Loucy (cell line): ENCODE results near the gene IFT81.

Source experiments
- CTCF ChIP-seq: fragments of 200-600 bp; sonication (generic); conservative IDR thresholded peaks from 2 replicates; pipeline ENCODE4 v1.5.1; 2014; ENCODE audit warnings: mild to moderate bottlenecking, antibody characterized with exemption, low read length
- EZH2phosphoT487 ChIP-seq: fragments of 200-600 bp; IDR thresholded peaks from 2 replicates; pipeline ENCODE4 v1.6.1; 2018; ENCODE audit warnings: antibody characterized with exemption, mild to moderate bottlenecking, moderate library complexity, borderline replicate concordance

GRCh38 chr12:110224379-110225304 is 100.5 kb downstream of the IFT81 start:
- TF ChIP-seq CTCF (peak; percentile 62), EZH2phosphoT487 (no peak)
